Measurements from ENCODE around the gene CD164L2.

DNA sequence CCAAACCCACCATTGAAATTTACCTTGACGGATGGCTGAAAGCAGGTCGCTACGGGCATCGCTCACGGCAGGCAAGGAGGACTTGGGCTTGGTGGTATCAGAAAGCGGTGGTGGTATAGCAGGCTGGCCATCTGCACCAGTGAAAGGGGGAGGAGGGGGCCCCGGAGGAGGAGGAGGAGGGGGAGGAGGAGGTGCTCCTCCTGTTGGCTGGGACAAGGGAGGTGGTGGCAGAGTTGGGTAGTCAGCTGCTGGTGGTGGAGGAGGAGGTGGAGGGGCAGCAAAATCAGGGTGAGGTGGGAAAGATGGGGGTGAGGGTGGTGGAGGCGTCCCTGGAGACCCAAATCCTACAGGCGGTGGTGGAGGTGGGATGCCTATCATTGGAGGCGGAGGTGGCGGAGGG lies 26.5 kb upstream of the CD164L2 start:
- TF ChIP-seq, protein P1, sequence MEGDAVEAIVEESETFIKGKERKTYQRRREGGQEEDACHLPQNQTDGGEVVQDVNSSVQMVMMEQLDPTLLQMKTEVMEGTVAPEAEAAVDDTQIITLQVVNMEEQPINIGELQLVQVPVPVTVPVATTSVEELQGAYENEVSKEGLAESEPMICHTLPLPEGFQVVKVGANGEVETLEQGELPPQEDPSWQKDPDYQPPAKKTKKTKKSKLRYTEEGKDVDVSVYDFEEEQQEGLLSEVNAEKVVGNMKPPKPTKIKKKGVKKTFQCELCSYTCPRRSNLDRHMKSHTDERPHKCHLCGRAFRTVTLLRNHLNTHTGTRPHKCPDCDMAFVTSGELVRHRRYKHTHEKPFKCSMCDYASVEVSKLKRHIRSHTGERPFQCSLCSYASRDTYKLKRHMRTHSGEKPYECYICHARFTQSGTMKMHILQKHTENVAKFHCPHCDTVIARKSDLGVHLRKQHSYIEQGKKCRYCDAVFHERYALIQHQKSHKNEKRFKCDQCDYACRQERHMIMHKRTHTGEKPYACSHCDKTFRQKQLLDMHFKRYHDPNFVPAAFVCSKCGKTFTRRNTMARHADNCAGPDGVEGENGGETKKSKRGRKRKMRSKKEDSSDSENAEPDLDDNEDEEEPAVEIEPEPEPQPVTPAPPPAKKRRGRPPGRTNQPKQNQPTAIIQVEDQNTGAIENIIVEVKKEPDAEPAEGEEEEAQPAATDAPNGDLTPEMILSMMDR (conservative IDR thresholded peaks at IDR 0.05; ENCODE audit: low read length), result no peak
- no peak for TF ChIP-seq EZH2phosphoT487 (IDR thresholded peaks at IDR 0.05; ENCODE audit: borderline replicate concordance)

Measured in Loucy (cell line).